ENCODE results near the gene TRIM7. TPM values are rescaled to one million over a fixed set of nuclear protein-coding genes. Genes with fewer than 3 reads are reported as not detected.

Gene TRIM7
- total RNA-seq, 2 experiments from 2014 or later, result 1.1 to 3.0 TPM

DNA sequence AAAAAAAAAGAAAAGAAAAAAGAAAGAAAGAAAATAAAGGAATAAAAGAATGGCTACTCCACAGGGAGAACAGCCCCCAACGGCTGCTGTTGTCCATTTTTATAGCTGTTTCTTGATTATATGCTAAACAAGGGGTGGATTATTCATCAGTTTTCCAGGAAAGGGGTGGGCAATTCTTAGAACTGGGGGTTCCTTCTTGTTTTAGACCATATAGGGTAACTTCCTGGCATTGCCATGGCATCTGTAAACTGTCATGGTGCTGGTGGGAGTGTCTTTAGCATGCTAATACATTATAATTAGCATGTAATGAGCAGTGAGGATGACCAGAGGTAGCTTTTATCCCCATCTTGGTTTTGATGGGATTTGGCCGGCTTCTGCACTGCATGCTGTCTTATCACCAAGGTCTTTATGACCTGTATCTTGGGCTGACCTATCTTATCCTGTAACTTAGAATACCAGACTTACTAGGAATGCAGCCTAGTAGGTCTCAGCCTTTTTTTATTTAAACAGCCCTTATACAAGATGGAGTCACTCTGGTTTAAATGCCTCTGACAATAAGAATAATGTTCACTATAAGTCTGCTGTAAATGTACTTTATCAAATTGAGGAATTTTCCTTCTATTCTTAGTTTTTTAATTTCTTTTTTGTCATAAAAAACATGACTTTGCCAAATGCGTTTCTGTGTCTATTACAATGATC lies 28.6 kb downstream of the TRIM7 start:
- intact Hi-C loops (cut with micrococcal nuclease), result no loop called here
- CTCF ChIA-PET, result interaction anchor here (4.5 kb wide), 1 partner anchor 8 kb away, joined by 34 read pairs; no protein-coding TSS in a partner anchor

DNA sequence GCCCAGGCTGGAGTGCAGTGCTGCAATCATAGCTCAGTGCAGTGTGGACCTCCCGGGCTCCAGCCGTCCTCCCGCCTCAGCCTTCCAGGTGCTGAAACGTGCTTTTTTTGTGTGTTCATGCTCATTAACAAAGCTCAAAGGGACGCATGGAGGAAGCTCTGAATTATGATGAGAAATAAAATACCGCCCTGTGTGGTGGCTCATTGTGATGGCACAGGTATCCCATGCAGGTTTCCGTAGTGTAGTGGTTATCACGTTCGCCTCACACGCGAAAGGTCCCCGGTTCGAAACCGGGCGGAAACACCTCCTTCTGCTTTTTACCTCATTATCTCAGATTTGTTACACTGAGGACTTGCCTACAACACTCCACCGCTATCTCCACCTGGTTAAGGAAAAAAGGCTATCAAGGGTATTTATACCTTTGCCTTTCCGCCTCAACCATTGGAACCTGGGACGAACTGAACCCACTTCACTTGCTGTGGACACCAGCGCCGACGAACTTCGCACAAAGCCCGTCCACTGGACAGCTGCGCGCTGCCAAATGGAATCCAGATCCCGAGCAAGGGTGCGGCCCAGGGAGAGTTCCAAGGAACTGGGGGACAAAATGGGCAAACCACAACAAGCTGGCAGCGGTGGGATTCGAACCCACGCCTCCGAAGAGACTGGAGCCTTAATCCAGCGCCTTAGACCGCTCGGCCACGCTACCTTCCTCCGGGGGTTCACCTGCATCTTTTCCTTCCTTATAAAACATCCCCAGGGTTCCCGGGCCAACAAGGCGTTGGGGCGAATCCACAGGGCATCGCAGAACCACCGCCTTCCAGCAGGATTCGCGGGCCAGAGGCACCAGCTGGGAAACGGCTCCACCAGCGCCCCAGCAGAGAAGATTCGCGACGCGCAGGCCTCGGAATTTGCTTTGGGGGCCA lies 31.3 kb downstream of the TRIM7 start:
- intact Hi-C loops (cut with micrococcal nuclease), result no loop called here
- TF ChIP-seq, protein P1, sequence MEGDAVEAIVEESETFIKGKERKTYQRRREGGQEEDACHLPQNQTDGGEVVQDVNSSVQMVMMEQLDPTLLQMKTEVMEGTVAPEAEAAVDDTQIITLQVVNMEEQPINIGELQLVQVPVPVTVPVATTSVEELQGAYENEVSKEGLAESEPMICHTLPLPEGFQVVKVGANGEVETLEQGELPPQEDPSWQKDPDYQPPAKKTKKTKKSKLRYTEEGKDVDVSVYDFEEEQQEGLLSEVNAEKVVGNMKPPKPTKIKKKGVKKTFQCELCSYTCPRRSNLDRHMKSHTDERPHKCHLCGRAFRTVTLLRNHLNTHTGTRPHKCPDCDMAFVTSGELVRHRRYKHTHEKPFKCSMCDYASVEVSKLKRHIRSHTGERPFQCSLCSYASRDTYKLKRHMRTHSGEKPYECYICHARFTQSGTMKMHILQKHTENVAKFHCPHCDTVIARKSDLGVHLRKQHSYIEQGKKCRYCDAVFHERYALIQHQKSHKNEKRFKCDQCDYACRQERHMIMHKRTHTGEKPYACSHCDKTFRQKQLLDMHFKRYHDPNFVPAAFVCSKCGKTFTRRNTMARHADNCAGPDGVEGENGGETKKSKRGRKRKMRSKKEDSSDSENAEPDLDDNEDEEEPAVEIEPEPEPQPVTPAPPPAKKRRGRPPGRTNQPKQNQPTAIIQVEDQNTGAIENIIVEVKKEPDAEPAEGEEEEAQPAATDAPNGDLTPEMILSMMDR (IDR thresholded peaks at IDR 0.05), result no peak
- DNase-seq (peak; percentile 88), ATAC-seq (peak; percentile 75)
- H3K4me3 Mint-ChIP-seq, result peak overlapping the region; percentile 79
- no peaks in the 10 kb centered on the region for H3K9me3 Mint-ChIP-seq
- H3K27me3 Mint-ChIP-seq, result peaks cover 46% of the 10 kb centered on the region
- no peaks in the 10 kb centered on the region for H3K36me3 Mint-ChIP-seq (ENCODE audit: low read depth)
- ChIA-PET CTCF (interaction anchor here (1.0 to 4.5 kb wide), 4 partner anchors 11 to 48 kb away, joined by 3 to 34 read pairs (median 4); no protein-coding TSS in a partner anchor), POLR2A (interaction anchor here (0.5 to 2.6 kb wide), 8 partner anchors 11 to 341 kb away, joined by 3 to 11 read pairs (median 6); partner anchors contain the start of gene RACK1)
- peak overlapping the region; percentile 85 for H3K27ac Mint-ChIP-seq
- H3K4me1 Mint-ChIP-seq (ENCODE audit: low read depth), result peaks cover 37% of the 10 kb centered on the region

More for the DNA sequence above, 28.6 kb downstream of the TRIM7 start:
- H3K4me1 Mint-ChIP-seq (ENCODE audit: low read depth), result peaks cover 14% of the 10 kb centered on the region
- TF ChIP-seq, protein P1 (IDR thresholded peaks at IDR 0.05), result no peak
- POLR2A ChIA-PET, result interaction anchor here (1.5 to 1.6 kb wide), 2 partner anchors 8 to 15 kb away, joined by 4 read pairs; no protein-coding TSS in a partner anchor
- no peak overlapping the region for H3K4me3 Mint-ChIP-seq
- peaks cover 23% of the 10 kb centered on the region for H3K27me3 Mint-ChIP-seq
- H3K27ac Mint-ChIP-seq, result no peak overlapping the region
- H3K36me3 Mint-ChIP-seq (ENCODE audit: low read depth), result no peaks in the 10 kb centered on the region
- ATAC-seq (no peak), DNase-seq (peak; percentile 42)
- no peaks in the 10 kb centered on the region for H3K9me3 Mint-ChIP-seq

DNA sequence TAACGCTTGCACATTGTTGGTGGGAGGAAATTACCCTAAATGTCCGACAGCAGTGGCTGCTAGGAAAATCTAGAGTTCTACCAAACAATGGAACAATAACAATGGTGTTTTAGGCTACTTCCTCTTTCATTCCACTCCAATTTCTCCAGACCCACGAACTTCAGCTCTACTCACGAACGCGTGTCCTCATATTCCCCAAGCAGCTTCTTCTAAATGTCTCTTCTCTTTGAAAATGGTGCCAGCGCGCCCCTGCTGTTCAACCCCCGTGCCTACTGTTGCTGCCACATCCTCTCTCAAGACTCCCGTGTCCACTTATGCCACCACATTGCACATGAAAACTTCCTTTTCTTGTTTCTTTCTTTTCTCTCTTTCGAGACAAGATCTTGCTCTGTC lies 32.0 kb downstream of the TRIM7 start:
- intact Hi-C loops (cut with micrococcal nuclease), result no loop called here
- Mint-ChIP-seq H3K9me3 (no peaks in the 10 kb centered on the region), H3K27ac (peak overlapping the region; percentile 85), H3K36me3 (ENCODE audit: low read depth) (no peaks in the 10 kb centered on the region), H3K27me3 (peaks cover 51% of the 10 kb centered on the region), H3K4me3 (peak overlapping the region; percentile 79), H3K4me1 (ENCODE audit: low read depth) (peaks cover 43% of the 10 kb centered on the region)
- TF ChIP-seq, protein P1 (IDR thresholded peaks at IDR 0.05), result no peak
- peak; percentile 33 for DNase-seq
- ATAC-seq, result peak; percentile 14
- POLR2A ChIA-PET, result interaction anchor here (1.5 to 2.6 kb wide), 4 partner anchors 10 to 71 kb away, joined by 6 to 11 read pairs (median 10); partner anchors contain the start of gene RACK1
- CTCF ChIA-PET, result interaction anchor here (1.0 to 4.5 kb wide), 4 partner anchors 12 to 49 kb away, joined by 3 to 34 read pairs (median 4); no protein-coding TSS in a partner anchor

DNA sequence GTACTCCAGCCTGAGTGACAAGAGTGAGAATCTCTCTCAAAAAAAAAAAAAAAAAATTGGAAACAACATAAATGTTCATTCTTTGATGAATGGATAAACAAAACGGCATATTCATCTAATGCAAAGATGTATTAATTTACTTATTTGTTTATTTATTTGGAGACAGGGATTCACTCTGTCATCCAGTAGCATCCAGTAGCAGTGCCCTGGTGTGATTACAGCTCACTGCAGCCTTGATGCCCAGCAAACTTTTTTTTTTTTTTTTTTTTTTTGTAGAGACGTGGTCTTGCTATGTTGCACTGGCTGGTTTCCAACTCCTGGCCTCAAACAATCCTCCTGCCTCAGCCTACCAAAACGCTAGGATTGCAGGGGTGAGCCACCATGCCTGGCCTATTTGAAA lies 33.2 kb downstream of the TRIM7 start:
- Mint-ChIP-seq H3K4me1 (ENCODE audit: low read depth) (peaks cover 53% of the 10 kb centered on the region), H3K36me3 (ENCODE audit: low read depth) (no peaks in the 10 kb centered on the region), H3K27ac (no peak overlapping the region), H3K27me3 (peaks cover 59% of the 10 kb centered on the region), H3K9me3 (no peaks in the 10 kb centered on the region), H3K4me3 (no peak overlapping the region)
- TF ChIP-seq, protein P1 (IDR thresholded peaks at IDR 0.05), result no peak
- intact Hi-C loops (cut with micrococcal nuclease), result no loop called here
- POLR2A ChIA-PET, result interaction anchor here (2.3 kb wide), 1 partner anchor 13 kb away, joined by 11 read pairs; no protein-coding TSS in a partner anchor
- ATAC-seq, result no peak
- CTCF ChIA-PET, result interaction anchor here (1.2 to 4.5 kb wide), 2 partner anchors 11 to 13 kb away, joined by 4 to 34 read pairs; no protein-coding TSS in a partner anchor
- DNase-seq, result no peak

Data from activated CD8-positive, alpha-beta T cell treated with anti-CD3 and anti-CD28 coated beads for 36 hours (primary cell).